ENCODE measurements around the gene MYO1G.

Gene MYO1G

DNA sequence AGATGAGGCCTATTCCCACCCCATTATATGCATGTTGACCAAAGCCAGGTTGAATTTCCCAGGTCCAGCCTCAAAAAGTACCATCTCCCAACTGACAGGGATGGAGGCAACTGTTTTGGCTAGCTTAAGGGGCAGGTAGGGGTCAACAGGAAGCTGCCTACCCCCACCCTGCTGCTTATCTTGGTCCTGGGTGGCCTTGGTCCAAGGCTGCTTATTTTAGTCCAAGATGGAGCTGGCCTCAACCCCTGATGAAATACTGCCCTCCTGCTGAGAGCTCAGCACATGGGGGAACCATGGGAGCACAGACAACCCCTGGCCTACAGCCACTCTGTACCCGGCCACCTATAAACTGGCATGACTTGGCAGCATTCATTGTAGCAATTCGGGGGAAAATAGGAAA lies 23.1 kb downstream of the MYO1G start:
- TF ChIP-seq, protein P1, sequence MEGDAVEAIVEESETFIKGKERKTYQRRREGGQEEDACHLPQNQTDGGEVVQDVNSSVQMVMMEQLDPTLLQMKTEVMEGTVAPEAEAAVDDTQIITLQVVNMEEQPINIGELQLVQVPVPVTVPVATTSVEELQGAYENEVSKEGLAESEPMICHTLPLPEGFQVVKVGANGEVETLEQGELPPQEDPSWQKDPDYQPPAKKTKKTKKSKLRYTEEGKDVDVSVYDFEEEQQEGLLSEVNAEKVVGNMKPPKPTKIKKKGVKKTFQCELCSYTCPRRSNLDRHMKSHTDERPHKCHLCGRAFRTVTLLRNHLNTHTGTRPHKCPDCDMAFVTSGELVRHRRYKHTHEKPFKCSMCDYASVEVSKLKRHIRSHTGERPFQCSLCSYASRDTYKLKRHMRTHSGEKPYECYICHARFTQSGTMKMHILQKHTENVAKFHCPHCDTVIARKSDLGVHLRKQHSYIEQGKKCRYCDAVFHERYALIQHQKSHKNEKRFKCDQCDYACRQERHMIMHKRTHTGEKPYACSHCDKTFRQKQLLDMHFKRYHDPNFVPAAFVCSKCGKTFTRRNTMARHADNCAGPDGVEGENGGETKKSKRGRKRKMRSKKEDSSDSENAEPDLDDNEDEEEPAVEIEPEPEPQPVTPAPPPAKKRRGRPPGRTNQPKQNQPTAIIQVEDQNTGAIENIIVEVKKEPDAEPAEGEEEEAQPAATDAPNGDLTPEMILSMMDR (IDR thresholded peaks at IDR 0.05; ENCODE audit: low read depth, low read length): no peak
- H3K4me3 ChIP-seq (replicated peaks in 1 of 2; ENCODE audit: low read depth in 2 of 2, low read length in 2 of 2): no peak overlapping the region
- DNase-seq (ENCODE audit: low read depth in 2 of 2): peak in 1 of 2 donors; percentile 30

DNA sequence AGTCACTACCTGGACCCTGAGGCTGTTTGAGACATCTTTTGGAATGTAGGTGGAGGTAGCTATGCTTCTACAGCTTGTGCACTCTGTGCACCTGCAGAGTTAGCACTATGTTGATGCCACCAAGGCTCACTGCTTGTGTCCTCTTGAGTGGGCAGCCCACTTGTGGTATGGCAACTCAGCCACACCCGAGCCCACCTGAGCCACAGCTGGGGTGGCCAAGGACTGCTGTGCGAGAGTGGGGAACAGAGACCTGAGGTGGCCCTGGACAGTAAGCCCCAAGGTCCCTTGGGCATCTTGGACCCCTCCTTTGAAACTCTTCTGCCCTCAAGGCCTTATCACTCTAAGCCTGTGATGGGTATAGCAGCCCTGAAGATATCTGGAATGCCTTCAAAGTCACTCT lies 25.7 kb downstream of the MYO1G start:
- no peak for DNase-seq (ENCODE audit: low read depth in 2 of 2)
- H3K4me3 ChIP-seq (replicated peaks in 1 of 2; ENCODE audit: low read depth in 2 of 2, low read length in 2 of 2): no peak overlapping the region
- TF ChIP-seq, protein P1 (IDR thresholded peaks at IDR 0.05; ENCODE audit: low read depth, low read length): no peak

DNA sequence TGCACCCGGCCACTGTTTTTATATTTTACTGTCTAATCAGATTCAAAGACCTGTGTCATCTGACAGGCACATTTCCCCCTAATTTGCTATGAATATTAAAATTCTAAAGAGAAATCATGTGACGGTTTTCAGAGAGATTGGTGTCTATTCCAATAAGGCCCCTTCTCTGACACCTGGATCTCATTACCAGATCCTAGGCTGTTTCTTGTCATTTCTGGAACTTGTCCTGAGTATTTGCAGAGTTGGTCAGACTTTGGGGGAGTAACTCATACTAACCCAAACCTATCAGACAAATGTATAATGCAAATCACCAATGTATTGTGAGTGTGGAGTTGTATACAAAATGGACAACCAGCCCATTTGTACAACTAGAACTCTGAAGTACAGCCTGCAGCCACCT lies 29.5 kb downstream of the MYO1G start:
- DNase-seq (ENCODE audit: low read depth in 2 of 2): no peak
- no peak overlapping the region for H3K4me3 ChIP-seq (replicated peaks in 1 of 2; ENCODE audit: low read depth in 2 of 2, low read length in 2 of 2)
- TF ChIP-seq, protein P1 (IDR thresholded peaks at IDR 0.05; ENCODE audit: low read depth, low read length): no peak

DNA sequence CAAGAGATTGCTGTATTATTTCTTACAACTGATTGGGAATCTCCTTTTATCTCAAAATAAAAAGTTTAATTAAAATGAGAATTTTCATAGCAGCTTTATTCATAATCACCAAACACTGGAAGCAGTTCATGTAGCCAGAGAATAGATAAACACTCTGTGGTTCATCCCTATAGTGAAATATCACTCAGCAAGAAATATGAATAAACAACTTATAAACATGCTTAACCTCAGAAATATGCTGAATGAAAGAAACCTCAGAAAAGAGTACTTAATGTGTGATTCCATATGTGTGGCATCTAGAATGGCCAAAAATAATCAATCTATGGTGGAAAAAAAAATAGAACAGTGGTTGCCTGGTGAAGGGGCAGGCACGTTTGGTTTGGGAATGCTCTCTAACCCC lies 33.3 kb downstream of the MYO1G start:
- no peak overlapping the region for H3K4me3 ChIP-seq (replicated peaks in 1 of 2; ENCODE audit: low read depth in 2 of 2, low read length in 2 of 2)
- TF ChIP-seq, protein P1 (IDR thresholded peaks at IDR 0.05; ENCODE audit: low read depth, low read length): no peak
- DNase-seq (ENCODE audit: low read depth in 2 of 2): no peak

DNA sequence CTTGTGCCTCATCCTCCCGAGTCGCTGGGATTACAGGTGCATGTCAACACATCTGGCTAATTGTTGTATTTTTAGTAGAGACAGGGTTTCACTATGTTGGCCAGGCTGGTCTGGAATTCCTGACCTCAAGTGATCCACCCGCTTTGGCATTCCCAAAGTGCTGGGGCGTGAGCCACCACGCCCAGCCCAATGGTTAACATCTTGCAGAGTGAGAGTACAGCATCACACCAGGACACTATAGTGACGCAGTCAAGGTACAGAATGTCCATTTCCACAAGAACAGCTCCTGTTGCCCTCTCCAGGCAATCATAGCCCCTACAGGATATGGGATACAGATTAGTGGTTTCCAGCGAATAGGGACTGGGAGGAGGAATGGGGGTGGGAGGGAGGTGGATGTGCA lies 34.0 kb downstream of the MYO1G start:
- TF ChIP-seq, protein P1 (IDR thresholded peaks at IDR 0.05; ENCODE audit: low read depth, low read length): no peak
- no peak overlapping the region for H3K4me3 ChIP-seq (replicated peaks in 1 of 2; ENCODE audit: low read depth in 2 of 2, low read length in 2 of 2)

DNA sequence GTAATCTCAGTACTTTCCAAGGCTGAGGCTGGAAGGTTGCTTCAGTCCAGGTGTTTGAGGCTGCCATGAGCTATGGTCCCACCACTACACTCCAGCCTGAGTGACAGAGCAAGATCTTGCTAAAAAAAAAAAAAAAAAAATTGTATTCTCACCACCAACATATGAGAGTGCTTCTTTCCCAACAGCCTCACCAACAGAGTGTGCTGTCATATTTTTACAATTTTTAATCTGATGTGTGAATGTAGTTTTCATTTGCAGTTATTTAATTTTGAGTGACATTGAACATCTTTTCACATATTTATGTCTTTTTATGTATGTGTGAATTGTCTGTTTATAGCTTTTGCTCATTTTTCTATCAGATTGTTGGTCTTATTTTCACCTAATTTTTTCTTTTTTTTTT lies 35.2 kb downstream of the MYO1G start:
- TF ChIP-seq, protein P1 (IDR thresholded peaks at IDR 0.05; ENCODE audit: low read depth, low read length): no peak
- DNase-seq (ENCODE audit: low read depth in 2 of 2): no peak
- H3K4me3 ChIP-seq (replicated peaks in 1 of 2; ENCODE audit: low read depth in 2 of 2, low read length in 2 of 2): no peak overlapping the region

More for the DNA sequence above, 34.0 kb downstream of the MYO1G start:
- no peak for DNase-seq (ENCODE audit: low read depth in 2 of 2)

DNA sequence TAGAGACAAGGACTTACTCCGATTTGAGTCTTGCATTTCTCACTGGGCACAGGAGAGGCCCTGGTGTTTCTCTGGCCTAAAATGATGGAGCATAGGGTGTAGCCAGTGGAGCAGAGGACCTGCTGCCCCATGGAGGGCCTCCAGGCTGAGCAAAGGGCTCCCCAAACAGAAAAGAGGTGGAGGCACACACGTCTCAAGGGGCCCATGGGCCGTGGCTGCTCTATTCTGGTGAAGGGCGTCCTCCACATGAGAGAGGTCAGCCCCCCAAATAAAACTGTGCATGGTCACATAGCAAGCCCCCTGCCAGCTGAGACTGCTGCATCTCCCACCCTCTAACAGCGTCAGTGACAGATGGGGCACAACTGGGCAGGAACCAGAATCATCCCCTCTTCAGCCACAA lies 41.4 kb downstream of the MYO1G start:
- no peak for DNase-seq (ENCODE audit: low read depth in 2 of 2)
- TF ChIP-seq, protein P1 (IDR thresholded peaks at IDR 0.05; ENCODE audit: low read depth, low read length): no peak
- no peak overlapping the region for H3K4me3 ChIP-seq (replicated peaks in 1 of 2; ENCODE audit: low read depth in 2 of 2, low read length in 2 of 2)
